IPS-20b (cell line): ENCODE results near the gene KRTAP10-7.
"Not testable (repeated sequence)": the region's sequence is repeated elsewhere in the genome, so short reads cannot be mapped to it uniquely, and the experiment has no call there.

Experiments used
- H3K27ac ChIP-seq: one replicate; pipeline ENCODE4 v1.5.1; 2013; ENCODE audit warnings: low read length
- H3K27me3 ChIP-seq: 2 replicates; pipeline ENCODE4 v1.6.1; 2013; ENCODE audit warnings: mild to moderate bottlenecking, low read length, inconsistent platforms; ENCODE audit not compliant: insufficient read depth
- H3K36me3 ChIP-seq: 2 replicates; pipeline ENCODE4 v1.6.1; 2013; ENCODE audit warnings: low read depth, mild to moderate bottlenecking, inconsistent platforms, low read length, moderate library complexity; ENCODE audit not compliant: insufficient read depth
- H3K4me1 ChIP-seq: 2 replicates; pipeline ENCODE4 v1.6.1; 2013; ENCODE audit warnings: mild to moderate bottlenecking, control low read depth, inconsistent platforms, low read length, moderate library complexity; ENCODE audit not compliant: insufficient read depth
- H3K4me3 ChIP-seq: 2 replicates; pipeline ENCODE4 v1.5.1; 2013; ENCODE audit warnings: mild to moderate bottlenecking, low read length, inconsistent platforms
- H3K9ac ChIP-seq: 2 replicates; pipeline ENCODE4 v1.6.1; 2013; ENCODE audit warnings: low read depth, mild to moderate bottlenecking, inconsistent platforms, low read length, moderate library complexity
- H3K9me3 ChIP-seq: 2 replicates; pipeline ENCODE4 v1.6.1; 2013; ENCODE audit warnings: mild to moderate bottlenecking, low read depth, low read length, inconsistent platforms; ENCODE audit not compliant: insufficient read depth

Gene KRTAP10-7

DNA sequence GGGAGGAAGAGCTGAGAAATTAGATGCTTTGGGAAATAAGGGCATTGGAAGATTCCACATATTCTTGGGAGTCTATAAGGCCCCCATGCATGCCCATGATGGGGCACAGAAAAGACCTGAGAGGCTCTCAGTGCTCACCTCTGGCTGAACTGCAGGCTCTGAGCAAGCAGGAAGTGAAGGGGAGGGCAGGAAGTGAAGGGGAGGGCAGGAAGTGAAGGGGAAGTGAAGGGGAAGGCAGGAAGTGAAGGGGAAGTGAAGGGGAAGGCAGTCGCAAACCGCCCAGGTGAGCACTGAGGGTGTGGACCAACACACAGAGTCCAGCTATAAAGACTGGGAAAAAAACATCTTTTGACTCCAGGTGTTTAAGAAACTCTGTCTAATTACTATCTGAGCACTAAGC lies 30.0 kb downstream of the KRTAP10-7 start:
- Histone ChIP-seq H3K4me1 (no peaks in the 10 kb centered on the region), H3K4me3 (no peak overlapping the region), H3K27ac (no peak overlapping the region), H3K36me3 (no peaks in the 10 kb centered on the region), H3K9me3 (no peaks in the 10 kb centered on the region), H3K27me3 (no peaks in the 10 kb centered on the region), H3K9ac (no peak overlapping the region)

DNA sequence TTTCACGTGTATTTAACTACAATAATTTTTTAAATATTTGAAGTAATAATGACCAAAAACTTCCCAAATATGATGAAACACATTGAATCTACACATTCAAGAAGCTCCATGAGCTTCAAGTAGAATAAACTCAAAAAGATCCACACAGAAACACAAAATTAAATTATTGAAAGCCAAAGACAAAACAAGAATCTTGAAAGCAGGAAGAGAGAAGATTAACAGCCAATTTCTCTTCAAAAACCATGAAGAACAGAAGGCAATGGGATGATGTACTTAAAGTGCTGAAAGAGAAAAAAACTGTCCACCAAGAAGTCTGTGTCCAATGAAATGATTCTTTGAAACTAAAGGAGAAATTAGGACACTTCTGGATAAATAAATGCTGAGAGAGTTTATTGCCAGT lies 31.7 kb downstream of the KRTAP10-7 start:
- Histone ChIP-seq H3K9me3 (no peaks in the 10 kb centered on the region), H3K27ac (no peak overlapping the region), H3K4me1 (no peaks in the 10 kb centered on the region), H3K36me3 (no peaks in the 10 kb centered on the region), H3K9ac (no peak overlapping the region), H3K4me3 (no peak overlapping the region), H3K27me3 (no peaks in the 10 kb centered on the region)

DNA sequence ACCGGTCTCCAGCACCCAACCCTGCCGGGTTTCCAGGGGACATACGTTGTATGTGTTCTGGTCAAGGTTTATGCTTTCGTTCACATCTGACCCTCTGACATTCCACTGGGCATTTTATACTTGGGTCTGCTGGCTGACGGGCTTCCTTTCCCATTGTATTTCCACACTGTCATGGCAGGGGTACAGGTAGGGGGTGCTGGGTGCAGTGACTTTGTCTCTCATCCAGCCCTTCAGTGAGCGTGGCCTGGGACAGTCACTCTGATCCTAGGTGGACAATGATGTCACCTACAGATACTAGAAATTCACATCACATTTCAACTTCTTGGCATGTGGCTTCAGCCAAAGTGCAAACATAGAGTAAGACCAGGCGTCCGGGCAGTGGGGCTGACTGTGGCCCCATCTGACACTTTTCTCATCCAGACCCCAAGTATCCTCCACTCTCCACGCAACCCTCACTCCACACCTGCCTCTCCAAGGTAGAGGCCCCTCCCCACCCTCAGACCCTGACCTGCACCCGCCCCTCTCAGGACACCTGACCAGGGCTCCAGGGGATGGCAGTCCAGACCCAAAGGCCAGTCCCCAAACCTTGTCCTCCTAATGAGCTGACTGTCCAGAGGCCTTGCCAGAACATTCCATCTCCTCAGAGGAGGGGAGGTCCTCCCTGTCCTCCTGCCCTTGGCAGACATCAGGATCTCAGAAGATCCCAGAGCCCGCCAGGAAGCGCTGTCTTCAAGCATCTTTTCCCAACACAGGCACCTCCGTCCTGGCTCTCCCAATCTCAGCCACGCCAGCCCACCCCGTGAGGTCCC lies 36.0 kb downstream of the KRTAP10-7 start:
- H3K9ac ChIP-seq, result no peak overlapping the region
- no peaks in the 10 kb centered on the region for H3K36me3 ChIP-seq
- no peaks in the 10 kb centered on the region for H3K27me3 ChIP-seq
- H3K9me3 ChIP-seq, result no peaks in the 10 kb centered on the region
- H3K4me3 ChIP-seq, result no peak overlapping the region
- H3K4me1 ChIP-seq, result no peaks in the 10 kb centered on the region
- H3K27ac ChIP-seq, result no peak overlapping the region

DNA sequence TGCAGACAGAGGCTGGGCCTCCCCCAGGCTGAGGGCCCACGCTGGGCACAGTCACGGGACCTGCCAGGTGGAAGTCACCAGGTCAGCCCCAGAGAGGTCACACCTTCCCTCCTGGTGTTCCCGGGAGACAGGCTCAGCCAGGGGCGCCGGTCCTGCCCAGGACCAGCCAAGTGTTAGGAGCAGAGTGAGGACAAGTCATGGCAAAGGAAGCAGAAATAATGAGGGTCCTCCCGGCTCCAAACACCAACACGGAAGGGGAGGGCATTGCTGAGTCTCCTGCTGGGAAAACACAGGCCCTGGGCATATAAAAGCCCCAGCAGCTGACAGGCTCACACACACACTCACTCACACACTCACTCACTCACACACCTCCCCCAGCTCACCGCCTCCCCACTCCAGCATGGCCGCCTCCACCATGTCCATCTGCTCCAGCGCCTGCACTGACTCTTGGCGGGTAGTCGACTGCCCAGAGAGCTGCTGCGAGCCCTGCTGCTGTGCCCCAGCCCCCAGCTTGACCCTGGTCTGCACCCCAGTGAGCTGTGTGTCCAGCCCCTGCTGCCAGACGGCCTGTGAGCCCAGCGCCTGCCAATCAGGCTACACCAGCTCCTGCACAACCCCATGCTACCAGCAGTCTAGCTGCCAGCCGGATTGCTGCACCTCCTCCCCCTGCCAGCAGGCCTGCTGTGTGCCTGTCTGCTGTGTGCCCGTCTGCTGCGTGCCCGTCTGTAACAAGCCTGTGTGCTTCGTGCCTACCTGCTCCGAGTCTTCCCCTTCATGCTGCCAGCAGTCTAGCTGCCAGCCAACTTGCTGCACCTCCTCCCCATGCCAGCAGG lies 36.8 kb downstream of the KRTAP10-7 start, which contains the start of gene KRTAP10-10:
TSS of gene KRTAP10-10 (plus strand) at position 339 of the 833 bp plus-strand sequence. CDS start at position 401, 62 bp downstream.
- H3K27me3 ChIP-seq, result no peaks in the 10 kb centered on the region
- no peak within 1 kb of the TSS for H3K27ac ChIP-seq
- no peaks in the 10 kb centered on the region for H3K4me1 ChIP-seq
- H3K4me3 ChIP-seq, result no peak within 1 kb of the TSS
- H3K36me3 ChIP-seq, result no peaks in the 10 kb centered on the region
- H3K9me3 ChIP-seq, result no peaks in the 10 kb centered on the region
- no peak within 1 kb of the TSS for H3K9ac ChIP-seq

DNA sequence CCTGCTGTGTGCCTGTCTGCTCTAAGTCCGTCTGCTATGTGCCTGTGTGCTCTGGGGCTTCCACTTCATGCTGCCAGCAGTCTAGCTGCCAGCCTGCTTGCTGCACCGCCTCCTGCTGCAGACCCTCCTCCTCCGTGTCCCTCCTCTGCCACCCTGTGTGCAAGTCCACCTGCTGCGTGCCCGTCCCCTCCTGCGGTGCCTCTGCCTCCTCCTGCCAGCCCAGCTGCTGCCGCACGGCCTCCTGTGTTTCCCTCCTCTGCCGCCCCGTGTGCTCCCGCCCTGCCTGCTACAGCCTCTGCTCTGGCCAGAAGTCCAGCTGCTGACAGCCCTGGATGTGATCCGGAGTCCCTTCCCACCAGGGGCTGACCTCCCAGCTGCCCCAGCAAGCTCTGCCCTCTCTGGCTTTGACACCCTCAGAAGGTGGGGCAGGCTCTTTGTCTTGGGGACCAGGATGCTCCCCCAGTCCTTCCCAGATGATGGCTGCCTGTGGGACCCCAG lies 37.5 kb downstream of the KRTAP10-7 start:
- not testable (repeated sequence) for H3K27me3 ChIP-seq, H3K9ac ChIP-seq, H3K36me3 ChIP-seq, H3K4me3 ChIP-seq, H3K27ac ChIP-seq, H3K4me1 ChIP-seq, H3K9me3 ChIP-seq

DNA sequence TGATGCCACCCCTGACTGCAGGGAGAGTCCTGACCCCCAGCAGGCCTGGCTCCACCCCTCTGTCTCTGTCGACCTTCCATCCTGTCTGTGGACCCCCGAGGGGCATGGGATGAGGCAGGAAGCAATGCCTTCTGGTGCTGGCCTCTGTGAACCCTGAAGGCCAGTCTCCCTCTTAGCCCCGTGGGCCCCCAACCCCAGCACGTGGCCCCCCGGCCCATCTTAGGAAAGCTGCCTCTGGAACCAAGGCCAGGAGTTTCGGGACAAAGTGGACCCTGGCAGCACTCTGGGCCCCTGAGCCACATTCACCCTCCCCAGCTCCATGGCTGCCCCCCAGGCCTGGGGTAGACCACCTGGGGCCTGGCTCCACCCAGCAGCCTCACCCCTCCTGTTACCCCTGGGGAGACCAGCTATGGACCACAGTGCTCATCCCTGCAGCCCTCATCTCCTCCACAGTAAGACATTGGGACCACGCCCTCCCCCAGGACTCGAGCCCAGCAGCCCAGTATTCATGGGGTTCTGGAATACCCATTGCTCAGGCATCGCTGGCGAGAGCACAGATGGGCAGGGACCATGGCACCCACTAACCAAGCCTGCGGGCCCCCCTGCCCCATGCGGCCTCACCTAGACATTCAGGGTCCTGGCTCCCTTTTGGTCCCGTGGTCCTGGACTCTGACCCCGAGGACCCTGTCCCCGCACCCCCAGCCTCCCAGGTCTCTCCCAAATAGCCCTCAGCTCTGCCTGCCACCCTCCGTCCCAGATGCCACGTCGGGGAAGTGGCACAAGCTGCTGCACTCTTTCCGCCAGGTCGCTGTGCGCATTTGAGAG lies 38.3 kb downstream of the KRTAP10-7 start:
- not testable (repeated sequence) for H3K4me3 ChIP-seq, H3K27ac ChIP-seq, H3K4me1 ChIP-seq, H3K9ac ChIP-seq, H3K36me3 ChIP-seq, H3K27me3 ChIP-seq, H3K9me3 ChIP-seq

DNA sequence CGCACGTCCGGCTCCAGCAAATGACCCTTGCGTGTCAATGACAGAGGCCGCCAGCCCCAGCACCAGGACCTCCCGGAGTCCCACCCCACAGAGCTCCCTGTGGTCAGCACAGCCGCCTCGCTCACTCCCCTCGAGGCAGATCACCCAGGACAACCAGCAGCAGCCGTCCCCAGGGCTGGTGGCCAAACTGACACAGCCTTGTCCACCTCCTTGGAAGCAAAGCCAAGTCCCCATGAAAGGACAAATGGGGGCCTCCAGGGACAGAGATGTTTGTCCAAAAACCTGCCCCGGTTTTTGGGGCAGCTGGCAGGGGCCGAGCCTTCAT lies 38.9 kb downstream of the KRTAP10-7 start:
- Histone ChIP-seq H3K27ac (no peak overlapping the region), H3K9ac (no peak overlapping the region), H3K36me3 (no peaks in the 10 kb centered on the region), H3K4me3 (no peak overlapping the region), H3K4me1 (no peaks in the 10 kb centered on the region), H3K27me3 (no peaks in the 10 kb centered on the region), H3K9me3 (0 out of 2 replicates have a peak, but pooled peaks cover 2% of the 10 kb centered on the region)

DNA sequence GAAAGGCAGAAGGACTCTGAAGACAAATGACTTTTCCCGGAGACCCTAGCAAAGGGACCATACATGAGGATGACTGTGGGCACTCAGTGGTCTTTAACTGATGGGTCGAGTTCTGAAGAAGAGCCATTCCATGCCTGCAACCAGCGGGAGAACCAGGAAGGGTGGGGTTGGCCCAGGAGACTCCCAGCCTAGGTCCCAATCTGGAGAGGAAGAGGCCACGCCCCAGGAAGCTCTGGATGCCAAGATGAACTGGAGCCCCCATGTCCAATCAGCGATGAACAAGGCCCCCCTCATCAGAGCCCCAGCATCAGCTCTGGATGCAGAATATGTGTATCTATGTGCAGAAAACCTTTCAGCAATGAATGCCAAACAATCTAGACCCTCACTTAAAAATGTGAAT lies 40.4 kb downstream of the KRTAP10-7 start:
- Histone ChIP-seq H3K9me3 (peaks cover 12% of the 10 kb centered on the region; the same call in 1 of the 2 replicates), H3K27me3 (no peaks in the 10 kb centered on the region), H3K36me3 (no peaks in the 10 kb centered on the region), H3K9ac (no peak overlapping the region), H3K4me3 (no peak overlapping the region), H3K4me1 (no peaks in the 10 kb centered on the region), H3K27ac (no peak overlapping the region)

DNA sequence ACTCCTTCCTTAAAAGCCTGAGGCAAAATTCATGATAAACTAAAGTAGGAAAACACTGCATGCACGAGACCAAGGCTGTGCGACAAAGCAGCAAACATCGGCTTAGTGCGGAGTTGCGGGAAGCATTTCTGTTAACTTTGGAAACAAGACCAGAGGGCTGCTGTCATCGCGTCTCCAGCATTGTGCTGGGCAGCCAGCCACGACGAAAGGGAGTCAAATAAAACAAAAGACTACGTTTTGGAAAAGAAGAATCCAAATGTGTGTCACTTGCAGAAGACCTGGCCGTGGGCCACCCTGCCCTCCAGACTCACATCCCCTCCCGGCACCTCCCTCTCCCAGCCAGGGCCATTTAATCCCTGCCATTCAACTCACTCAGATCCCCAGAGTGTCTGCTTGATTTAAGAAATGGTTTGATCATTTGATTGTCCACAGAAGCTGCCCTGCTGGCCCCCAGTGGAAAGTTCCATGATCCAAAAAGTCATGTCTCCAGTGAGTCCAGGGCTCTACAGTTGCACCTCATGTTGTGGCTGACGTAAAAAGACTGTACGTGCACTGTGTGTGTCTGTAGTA lies 43.4 kb downstream of the KRTAP10-7 start:
- no peaks in the 10 kb centered on the region for H3K36me3 ChIP-seq
- H3K9ac ChIP-seq, result no peak overlapping the region
- no peak overlapping the region for H3K4me3 ChIP-seq
- no peaks in the 10 kb centered on the region for H3K27me3 ChIP-seq
- H3K9me3 ChIP-seq, result peaks cover 12% of the 10 kb centered on the region; the same call in 1 of the 2 replicates
- no peak overlapping the region for H3K27ac ChIP-seq
- H3K4me1 ChIP-seq, result no peaks in the 10 kb centered on the region

DNA sequence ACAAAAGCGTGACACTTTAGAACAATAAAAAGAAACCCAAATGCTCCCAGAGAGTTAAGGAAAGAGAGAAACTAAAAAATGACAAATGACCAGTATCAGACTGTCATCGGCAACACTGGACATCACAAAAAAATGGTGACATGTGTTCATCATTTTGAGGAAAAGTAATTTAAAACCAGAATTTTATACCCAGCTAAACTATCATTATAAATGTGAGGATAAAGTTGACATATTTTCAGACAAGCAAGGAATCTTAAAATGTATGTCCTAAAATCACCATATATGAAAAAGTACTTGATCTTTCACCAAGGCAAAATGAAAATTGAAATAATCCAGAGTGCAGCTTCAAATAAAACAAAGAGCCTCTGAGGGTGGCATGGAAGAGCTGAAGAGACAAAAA lies 44.5 kb downstream of the KRTAP10-7 start:
- Histone ChIP-seq H3K36me3 (no peaks in the 10 kb centered on the region), H3K4me1 (no peaks in the 10 kb centered on the region), H3K27ac (no peak overlapping the region), H3K4me3 (no peak overlapping the region), H3K9me3 (peaks cover 12% of the 10 kb centered on the region; the same call in 1 of the 2 replicates), H3K9ac (no peak overlapping the region), H3K27me3 (no peaks in the 10 kb centered on the region)
